B cell (primary cell): ENCODE measurements around the gene FALEC. TPM values are rescaled to one million over a fixed set of nuclear protein-coding genes. Genes with fewer than 3 reads are reported as not detected.
A peak's percentile ranks its signal among the peaks of the same experiment; 100 is the strongest.

ENCODE experiments used
- ATAC-seq: fragments of 200-7000 bp; cut with Tn5 transposase; one replicate; pipeline ENCODE4 v1.10.0; 2021; ENCODE audit warnings: low read depth, mild to moderate bottlenecking, moderate number of reproducible peaks, moderate library complexity
- CTCF ChIA-PET: fragments of 350-600 bp; sonication (Branson Sonifier 250); formaldehyde crosslinking; loops from one replicate; lab custom pipeline; 2021; ENCODE audit warnings: antibody characterized with exemption, inconsistent platforms; lab: Charles Lee
- POLR2A ChIA-PET: fragments of 350-600 bp; sonication (Branson Sonifier 250); formaldehyde crosslinking; loops from one replicate; lab custom pipeline; 2021; ENCODE audit warnings: antibody characterized with exemption; lab: Charles Lee
- DNase-seq: peaks from one replicate; pipeline ENCODE4 v3.0.0; 2013
- H2AFZ ChIP-seq: 2 replicates; pipeline ENCODE4 v1.6.1; 2012; ENCODE audit warnings: mild to moderate bottlenecking, low read depth, low read length; ENCODE audit not compliant: insufficient read depth, poor library complexity, severe bottlenecking
- H3K27ac ChIP-seq, 2 donors: 1 replicate in 1 of 2; 2 replicates in 1 of 2; pipeline ENCODE4 v1.5.1; 2012 to 2013; ENCODE audit warnings: low read length in 2 of 2, mild to moderate bottlenecking in 2 of 2, moderate library complexity in 1 of 2
- H3K27me3 ChIP-seq, 4 experiments: fragments of 200-600 bp in 1 of 4; sonication (generic) in 1 of 4; replicated peaks in 1 of 4; 1 replicate in 2 of 4; 2 replicates in 2 of 4; pipeline versions ENCODE4 v1.6.1 to v1.7.0; 2013 to 2016; ENCODE audit warnings: low read length in 3 of 4, mild to moderate bottlenecking in 2 of 4, mixed read lengths in 1 of 4, moderate library complexity in 1 of 4; ENCODE audit not compliant: insufficient read depth in 4 of 4, control insufficient read depth in 3 of 4; ENCODE audit errors: control extremely low read depth in 1 of 4
- H3K36me3 ChIP-seq, 2 experiments: replicated peaks in 1 of 2; 1 replicate in 1 of 2; 2 replicates in 1 of 2; pipeline versions ENCODE4 v1.6.1 to v1.7.1; 2013; ENCODE audit warnings: low read length in 1 of 2; ENCODE audit not compliant: insufficient read depth in 2 of 2, control insufficient read depth in 1 of 2; ENCODE audit errors: control extremely low read depth in 1 of 2, extremely low read depth in 1 of 2
- H3K4me1 ChIP-seq, 2 donors: fragments of 200-600 bp in 1 of 2; sonication (generic) in 1 of 2; 1 replicate in 1 of 2; 2 replicates in 1 of 2; pipeline versions ENCODE4 v1.5.1 to v1.6.1; 2013 to 2017; ENCODE audit warnings: low read length in 2 of 2; ENCODE audit not compliant: control insufficient read depth in 2 of 2, insufficient read depth in 2 of 2
- H3K4me2 ChIP-seq: replicated peaks from 2 replicates; pipeline ENCODE3; 2012; ENCODE audit warnings: mild to moderate bottlenecking, low read depth, low read length; ENCODE audit not compliant: poor library complexity, severe bottlenecking
- H3K4me3 ChIP-seq, 5 experiments: fragments of 200-600 bp in 1 of 5; sonication (generic) in 1 of 5; 1 replicate in 3 of 5; 2 replicates in 2 of 5; pipeline versions ENCODE4 v1.5.1 to v1.7.0; 2011 to 2016; ENCODE audit warnings: low read length in 4 of 5, mild to moderate bottlenecking in 4 of 5, low read depth in 2 of 5, control low read depth in 1 of 5, moderate library complexity in 1 of 5; ENCODE audit not compliant: insufficient read depth in 1 of 5; ENCODE audit errors: control extremely low read depth in 1 of 5, extremely low read depth in 1 of 5
- H3K79me2 ChIP-seq: fragments of 200-600 bp; sonication (generic); one replicate; pipeline ENCODE4 v1.6.0; 2016; ENCODE audit warnings: low read length; ENCODE audit not compliant: control insufficient read depth, insufficient read depth
- H3K9ac ChIP-seq: fragments of 200-600 bp; sonication (generic); 2 replicates; pipeline ENCODE4 v1.6.1; 2017; ENCODE audit warnings: mild to moderate bottlenecking, low read length, moderate library complexity
- H3K9me3 ChIP-seq, 3 donors: one replicate each; pipeline versions ENCODE4 v1.6.1 to v1.7.1; 2013; ENCODE audit warnings: low read length in 2 of 3; ENCODE audit not compliant: control insufficient read depth in 2 of 3, insufficient read depth in 1 of 3; ENCODE audit errors: control extremely low read depth in 1 of 3
- H4K20me1 ChIP-seq: 2 replicates; pipeline ENCODE4 v1.6.0; 2012; ENCODE audit warnings: mild to moderate bottlenecking, low read length; ENCODE audit not compliant: insufficient read depth, control insufficient read depth, poor library complexity, severe bottlenecking
- H3K27ac Mint-ChIP-seq: one replicate; pipeline ENCODE4 v1.8.0; 2021; ENCODE audit warnings: mixed read lengths
- H3K27me3 Mint-ChIP-seq: one replicate; pipeline ENCODE4 v1.8.0; 2021; ENCODE audit warnings: mixed read lengths
- H3K4me1 Mint-ChIP-seq: one replicate; pipeline ENCODE4 v1.8.0; 2021; ENCODE audit warnings: mixed read lengths
- H3K4me3 Mint-ChIP-seq: one replicate; pipeline ENCODE4 v1.8.0; 2021; ENCODE audit warnings: mixed read lengths
- H3K9me3 Mint-ChIP-seq: one replicate; pipeline ENCODE4 v1.8.0; 2022; ENCODE audit warnings: mixed read lengths; ENCODE audit not compliant: insufficient read depth
- CTCF ChIP-seq: fragments of 200-600 bp; IDR thresholded peaks from one replicate; pipeline ENCODE4 v1.8.0; 2022; ENCODE audit warnings: antibody characterized with exemption, mild to moderate bottlenecking
- EZH2 ChIP-seq: IDR thresholded peaks from 2 replicates; pipeline ENCODE4 v1.6.1; 2012; ENCODE audit warnings: borderline replicate concordance, low read depth, mild to moderate bottlenecking, moderate library complexity, low read length; ENCODE audit not compliant: insufficient read depth, poor library complexity, severe bottlenecking
- WGBS: methylation state at CpG from one replicate; pipeline ENCODE4 v1.1.5; 2013; ENCODE audit warnings: missing lambda C conversion rate; ENCODE audit not compliant: insufficient coverage; 5-methylcytosine and 5-hydroxymethylcytosine counted together
- intact Hi-C: fragments of 100-400 bp; cut with micrococcal nuclease; formaldehyde crosslinking; loops from one replicate; pipeline ENCODE4 v1.10.0; 2022
- polyA plus RNA-seq: library from polyadenylated mRNA; depleted of rRNA; stranded (reverse); fragments of >200 nt; gene quantifications from 2 replicates; pipeline ENCODE4 v1.2.3, GENCODE V29; 2012
- total RNA-seq, 2 donors: library from RNA; stranded (reverse); fragments of 120-200 nt in 1 of 2; gene quantifications; 1 replicate in 1 of 2; 2 replicates in 1 of 2; pipeline versions ENCODE4 v1.2.3 to v1.2.4, GENCODE V29; 2013 to 2022

Gene FALEC
- total and polyA plus RNA-seq, 2 donors (not counting 1 experiment from before 2014, with no cell fraction given): 1.1 to 2.6 TPM

- CTCF ChIA-PET: no interaction called here
- H3K4me2 ChIP-seq: no peak overlapping the region
- H3K79me2 ChIP-seq: no peaks in the 10 kb centered on the region
- WGBS: no CpG with 5 or more reads among the region's 3 CpGs
- Mint-ChIP-seq H3K27me3 (no peaks in the 10 kb centered on the region), H3K4me3 (no peak overlapping the region), H3K27ac (no peak overlapping the region), H3K9me3 (no peaks in the 10 kb centered on the region), H3K4me1 (no peaks in the 10 kb centered on the region)
- no peak overlapping the region for H3K9ac ChIP-seq
- DNase-seq (no peak), ATAC-seq (no peak)
- H3K4me1 ChIP-seq: no peaks in the 10 kb centered on the region
- no peak overlapping the region for H3K4me3 ChIP-seq
- H2AFZ ChIP-seq: no peak overlapping the region
- peaks cover 3 to 18% of the 10 kb centered on the region in 2 experiments for H3K36me3 ChIP-seq
- H4K20me1 ChIP-seq: no peaks in the 10 kb centered on the region
- POLR2A ChIA-PET: no interaction called here
- intact Hi-C loops: no loop called here
- no peaks in the 10 kb centered on the region for H3K9me3 ChIP-seq
- H3K27ac ChIP-seq: no peak overlapping the region
- no peak for TF ChIP-seq CTCF
- no peak for TF ChIP-seq EZH2
- H3K27me3 ChIP-seq: no peaks in the 10 kb centered on the region
Measured at GRCh38 chr1:150476754-150477153, 38.8 kb upstream of the FALEC start.

GRCh38 chr1:150477320-150477719 is 38.2 kb upstream of the FALEC start:
- Histone ChIP-seq H3K36me3 (peaks cover 3 to 12% of the 10 kb centered on the region in 2 experiments), H3K4me3 (no peak overlapping the region), H2AFZ (no peak overlapping the region), H3K4me1 (no peaks in the 10 kb centered on the region), H3K27ac (peak overlapping the region in 1 of 2 donors; percentile 30), H4K20me1 (no peaks in the 10 kb centered on the region), H3K9ac (no peak overlapping the region), H3K27me3 (no peaks in the 10 kb centered on the region), H3K9me3 (no peaks in the 10 kb centered on the region), H3K79me2 (no peaks in the 10 kb centered on the region), H3K4me2 (no peak overlapping the region)
- Mint-ChIP-seq H3K27ac (no peak overlapping the region), H3K9me3 (no peaks in the 10 kb centered on the region), H3K4me1 (no peaks in the 10 kb centered on the region), H3K4me3 (no peak overlapping the region), H3K27me3 (no peaks in the 10 kb centered on the region)
- no peak for DNase-seq
- CTCF ChIA-PET: no interaction called here
- ATAC-seq: no peak
- TF ChIP-seq EZH2: no peak
- TF ChIP-seq CTCF: no peak
- intact Hi-C loops: no loop called here
- no CpG with 5 or more reads among the region's 1 CpG for WGBS
- POLR2A ChIA-PET: no interaction called here
